Activated CD4-positive, alpha-beta T cell treated with anti-CD3 and anti-CD28 coated beads for 36 hours (primary cell): Measurements from ENCODE around the gene FKBP2. TPM values are rescaled to one million over a fixed set of nuclear protein-coding genes. Genes with fewer than 3 reads are reported as not detected.

Experiments used
- ATAC-seq: fragments of 200-7000 bp; cut with Tn5 transposase; one replicate; pipeline ENCODE4 v1.10.0; 2021; ENCODE audit warnings: mild to moderate bottlenecking, moderate library complexity
- CTCF ChIA-PET: fragments of 350-600 bp; sonication (Branson Sonifier 250); formaldehyde crosslinking; loops from one replicate; lab custom pipeline; 2021; ENCODE audit warnings: antibody characterized with exemption; lab: Charles Lee
- POLR2A ChIA-PET: fragments of 350-600 bp; sonication (Branson Sonifier 250); formaldehyde crosslinking; loops from one replicate; lab custom pipeline; 2021; ENCODE audit warnings: antibody characterized with exemption, inconsistent platforms; lab: Charles Lee
- DNase-seq: peaks from one replicate; pipeline ENCODE4 v3.0.0-alpha.2; 2020
- H3K27ac Mint-ChIP-seq: one replicate; pipeline ENCODE4 v1.8.0; 2021; ENCODE audit warnings: mixed read lengths
- H3K27me3 Mint-ChIP-seq: one replicate; pipeline ENCODE4 v1.8.0; 2021; ENCODE audit warnings: mixed read lengths
- H3K36me3 Mint-ChIP-seq: one replicate; pipeline ENCODE4 v1.8.0; 2021; ENCODE audit warnings: low read depth, mixed read lengths
- H3K4me1 Mint-ChIP-seq: one replicate; pipeline ENCODE4 v1.8.0; 2021; ENCODE audit warnings: mixed read lengths
- H3K4me3 Mint-ChIP-seq: one replicate; pipeline ENCODE4 v1.8.0; 2021; ENCODE audit warnings: mild to moderate bottlenecking, moderate library complexity, mixed read lengths
- H3K9me3 Mint-ChIP-seq: one replicate; pipeline ENCODE4 v1.8.0; 2021; ENCODE audit warnings: low read depth, mixed read lengths
- intact Hi-C, 2 experiments: fragments of 100-400 bp; cut with DNase I in 1 of 2; cut with micrococcal nuclease in 1 of 2; formaldehyde crosslinking; loops; one replicate each; pipeline versions ENCODE4 v1.14.2 to v1.15.1; 2022 to 2024; cut with DNase I, micrococcal nuclease
- total RNA-seq, 2 experiments: library from RNA; stranded (reverse); gene quantifications; one replicate each; pipeline ENCODE4 v1.2.3, GENCODE V29; 2021

Gene FKBP2
- total RNA-seq, 2 experiments from 2014 or later, result 19.9 to 21.3 TPM

- intact Hi-C loops, result loop anchor here (1.0 to 2.0 kb wide), 16 partner anchors 15 to 347 kb away; partner anchors contain the start of genes ESRRA (in 2 of the 2), FKBP2 (in 2 of the 2), TRMT112 (in 2 of the 2) and COX8A (in 1 of the 2)
- ATAC-seq (peak; percentile 64), DNase-seq (peak; percentile 92)
- Mint-ChIP-seq H3K4me3 (peak within 1 kb of the TSS; percentile 77), H3K27ac (peak within 1 kb of the TSS; percentile 85), H3K4me1 (peaks cover 18% of the 10 kb centered on the region), H3K27me3 (peaks cover under 1% of the 10 kb centered on the region), H3K9me3 (no peaks in the 10 kb centered on the region), H3K36me3 (peaks cover 6% of the 10 kb centered on the region)
- CTCF ChIA-PET, result interaction anchor here (0.8 to 4.7 kb wide), 4 partner anchors 15 to 81 kb away, joined by 3 to 27 read pairs (median 8); partner anchors contain the start of genes CATSPERZ and ESRRA
- POLR2A ChIA-PET, result interaction anchor here (1.1 to 1.3 kb wide), 2 partner anchors 14 to 15 kb away, joined by 4 to 5 read pairs; no protein-coding TSS in a partner anchor
Observed at GRCh38 chr11:64284962-64285884, 44.3 kb downstream of the FKBP2 start, which contains the start of gene GPR137. TSS of gene GPR137 (plus strand) at chr11:64285848. CDS start at chr11:64286525, 677 bp downstream.

- no peak for ATAC-seq
- intact Hi-C loops, result loop anchor here (1.0 to 2.0 kb wide), 15 partner anchors 16 to 348 kb away; partner anchors contain the start of genes ESRRA (in 2 of the 2), FKBP2 (in 2 of the 2), COX8A (in 1 of the 2) and DNAJC4 (in 1 of the 2)
- POLR2A ChIA-PET, result no interaction called here
- Mint-ChIP-seq H3K27me3 (peaks cover 9% of the 10 kb centered on the region), H3K36me3 (peaks cover 6% of the 10 kb centered on the region), H3K27ac (peak overlapping the region; percentile 56), H3K4me1 (peaks cover 20% of the 10 kb centered on the region), H3K9me3 (no peaks in the 10 kb centered on the region), H3K4me3 (peak overlapping the region; percentile 77)
- CTCF ChIA-PET, result interaction anchor here (1.0 to 4.7 kb wide), 3 partner anchors 15 to 419 kb away, joined by 3 to 27 read pairs (median 12); partner anchors contain the start of genes CATSPERZ and ESRRA
- DNase-seq, result peak; percentile 63
Observed at GRCh38 chr11:64285885-64286800, 45.2 kb downstream of the FKBP2 start.

- Mint-ChIP-seq H3K4me3 (peak overlapping the region; percentile 69), H3K9me3 (no peaks in the 10 kb centered on the region), H3K27ac (peak overlapping the region; percentile 56), H3K27me3 (peaks cover 9% of the 10 kb centered on the region), H3K36me3 (peaks cover 4% of the 10 kb centered on the region), H3K4me1 (peaks cover 20% of the 10 kb centered on the region)
- ATAC-seq (no peak), DNase-seq (no peak)
- ChIA-PET CTCF (interaction anchor here (1.0 to 1.5 kb wide), 3 partner anchors 14 to 418 kb away, joined by 3 to 9 read pairs (median 5); partner anchors contain the start of gene CATSPERZ), POLR2A (interaction anchor here (0.6 kb wide), 1 partner anchor 420 kb away, joined by 14 read pairs; no protein-coding TSS in a partner anchor)
- intact Hi-C loops, result no loop called here
Observed at GRCh38 chr11:64286801-64287159, 45.9 kb downstream of the FKBP2 start.

- intact Hi-C loops, result no loop called here
- POLR2A ChIA-PET, result no interaction called here
- Mint-ChIP-seq H3K27ac (no peak overlapping the region), H3K4me1 (peaks cover 18% of the 10 kb centered on the region), H3K9me3 (no peaks in the 10 kb centered on the region), H3K4me3 (no peak overlapping the region), H3K27me3 (peaks cover 11% of the 10 kb centered on the region), H3K36me3 (peaks cover 2% of the 10 kb centered on the region)
- no peak for DNase-seq
- CTCF ChIA-PET, result interaction anchor here (1.0 to 1.5 kb wide), 2 partner anchors 13 to 17 kb away, joined by 5 to 9 read pairs; partner anchors contain the start of gene CATSPERZ
- no peak for ATAC-seq
Observed at GRCh38 chr11:64287676-64288352, 46.9 kb downstream of the FKBP2 start.

GRCh38 chr11:64288353-64288750 lies 47.5 kb downstream of the FKBP2 start:
- POLR2A ChIA-PET, result no interaction called here
- intact Hi-C loops, result no loop called here

GRCh38 chr11:64289002-64289564 lies 48.2 kb downstream of the FKBP2 start:
- no peaks in the 10 kb centered on the region for H3K9me3 Mint-ChIP-seq
- H3K27me3 Mint-ChIP-seq, result peaks cover 21% of the 10 kb centered on the region
- no peak for DNase-seq
- CTCF ChIA-PET, result interaction anchor here (2.0 to 3.0 kb wide), 2 partner anchors 12 to 15 kb away, joined by 12 to 13 read pairs; no protein-coding TSS in a partner anchor
- H3K4me3 Mint-ChIP-seq, result no peak overlapping the region
- H3K27ac Mint-ChIP-seq, result no peak overlapping the region
- POLR2A ChIA-PET, result no interaction called here
- peaks cover 11% of the 10 kb centered on the region for H3K4me1 Mint-ChIP-seq
- no peak for ATAC-seq
- no peaks in the 10 kb centered on the region for H3K36me3 Mint-ChIP-seq
- intact Hi-C loops, result no loop called here

More at GRCh38 chr11:64288353-64288750, 47.5 kb downstream of the FKBP2 start:
- peaks cover 16% of the 10 kb centered on the region for H3K27me3 Mint-ChIP-seq
- no peaks in the 10 kb centered on the region for H3K9me3 Mint-ChIP-seq
- DNase-seq (no peak), ATAC-seq (no peak)
- peaks cover 12% of the 10 kb centered on the region for H3K4me1 Mint-ChIP-seq
- no peaks in the 10 kb centered on the region for H3K36me3 Mint-ChIP-seq
- H3K27ac Mint-ChIP-seq, result no peak overlapping the region
- H3K4me3 Mint-ChIP-seq, result no peak overlapping the region
- CTCF ChIA-PET, result interaction anchor here (1.5 kb wide), 1 partner anchor 16 kb away, joined by 9 read pairs; no protein-coding TSS in a partner anchor

GRCh38 chr11:64290352-64291261 lies 49.7 kb downstream of the FKBP2 start:
- no peak for ATAC-seq
- Mint-ChIP-seq H3K36me3 (no peaks in the 10 kb centered on the region), H3K27me3 (peaks cover 32% of the 10 kb centered on the region), H3K27ac (no peak overlapping the region), H3K4me3 (peak overlapping the region; percentile 7), H3K9me3 (no peaks in the 10 kb centered on the region), H3K4me1 (peaks cover 11% of the 10 kb centered on the region)
- ChIA-PET POLR2A (no interaction called here), CTCF (interaction anchor here (0.6 to 3.0 kb wide), 3 partner anchors 10 to 905 kb away, joined by 3 to 13 read pairs (median 12); no protein-coding TSS in a partner anchor)
- intact Hi-C loops, result no loop called here
- no peak for DNase-seq

- ATAC-seq (no peak), DNase-seq (no peak)
- intact Hi-C loops, result no loop called here
- Mint-ChIP-seq H3K36me3 (no peaks in the 10 kb centered on the region), H3K9me3 (no peaks in the 10 kb centered on the region), H3K27ac (no peak within 1 kb of the TSS), H3K27me3 (peaks cover 37% of the 10 kb centered on the region), H3K4me3 (peak within 1 kb of the TSS; percentile 7), H3K4me1 (peaks cover 9% of the 10 kb centered on the region)
- CTCF ChIA-PET, result interaction anchor here (3.0 kb wide), 1 partner anchor 10 kb away, joined by 13 read pairs; no protein-coding TSS in a partner anchor
- POLR2A ChIA-PET, result no interaction called here
Observed at GRCh38 chr11:64291262-64291751, 50.4 kb downstream of the FKBP2 start, which contains the start of gene KCNK4. TSS of gene KCNK4 (plus strand) at chr11:64291302. CDS start at chr11:64293019, 1,717 bp downstream.
